ENCODE measurements around the gene AQP1.

AQP1 gene

GRCh38 chr7:30950197-30950596 lies 38.5 kb downstream of the AQP1 start:
- no peak for TF ChIP-seq CTCF (IDR thresholded peaks at IDR 0.05)
- peaks cover 20% of the 10 kb centered on the region for H3K9me3 Mint-ChIP-seq
- no peak overlapping the region for H3K4me3 Mint-ChIP-seq
- H3K27ac Mint-ChIP-seq, result no peak overlapping the region
- DNase-seq, result no peak
- peaks cover 35% of the 10 kb centered on the region for H3K27me3 Mint-ChIP-seq (ENCODE audit: low read depth, poor library complexity)
- H3K4me1 Mint-ChIP-seq, result no peaks in the 10 kb centered on the region
- no peaks in the 10 kb centered on the region for H3K36me3 Mint-ChIP-seq (ENCODE audit: low read depth)

DNA sequence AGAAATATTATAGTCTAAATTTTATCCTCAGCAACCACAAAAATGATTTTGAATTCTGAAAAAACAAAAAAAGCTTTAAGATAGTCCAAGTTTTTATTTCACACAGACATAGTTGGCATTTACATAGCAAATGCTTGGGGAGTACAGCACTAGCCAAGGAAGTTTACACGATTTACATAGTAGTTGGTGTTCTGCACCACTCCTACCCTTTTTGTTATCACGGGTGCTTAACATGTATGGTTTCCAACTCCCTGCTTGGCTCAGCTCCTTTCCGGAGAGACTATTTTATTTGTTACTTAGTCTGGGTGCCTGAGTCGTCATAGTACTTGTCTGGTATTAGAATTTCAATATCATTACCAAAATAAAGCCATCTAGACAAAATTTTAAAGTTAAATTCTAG lies 43.3 kb downstream of the AQP1 start:
- H3K27ac Mint-ChIP-seq, result no peak overlapping the region
- DNase-seq, result no peak
- no peak for TF ChIP-seq CTCF (IDR thresholded peaks at IDR 0.05)
- H3K9me3 Mint-ChIP-seq, result peaks cover 34% of the 10 kb centered on the region
- H3K4me1 Mint-ChIP-seq, result no peaks in the 10 kb centered on the region
- H3K27me3 Mint-ChIP-seq (ENCODE audit: low read depth, poor library complexity), result peaks cover 17% of the 10 kb centered on the region
- no peak overlapping the region for H3K4me3 Mint-ChIP-seq
- no peaks in the 10 kb centered on the region for H3K36me3 Mint-ChIP-seq (ENCODE audit: low read depth)

DNA sequence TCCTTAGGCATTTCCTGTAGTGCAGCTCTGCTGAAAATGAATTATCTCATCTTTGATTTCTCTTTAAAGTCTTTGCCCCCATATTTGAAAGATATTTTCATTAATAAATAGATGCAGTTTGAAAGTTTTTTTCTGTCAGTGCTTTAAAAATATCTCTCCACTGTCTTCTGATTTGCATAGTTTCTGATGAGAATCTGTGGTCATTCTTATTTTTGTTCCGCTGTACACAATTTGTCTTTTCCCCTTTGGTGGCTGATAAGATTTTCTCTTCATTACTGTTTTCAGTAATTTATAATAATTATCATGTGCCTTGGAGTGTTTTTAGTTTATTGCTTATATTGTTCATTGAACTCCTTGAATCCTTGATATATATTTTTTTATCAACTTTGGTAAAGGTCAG lies 45.1 kb downstream of the AQP1 start:
- Mint-ChIP-seq H3K27ac (no peak overlapping the region), H3K36me3 (ENCODE audit: low read depth) (no peaks in the 10 kb centered on the region), H3K27me3 (ENCODE audit: low read depth, poor library complexity) (peaks cover 10% of the 10 kb centered on the region), H3K4me3 (no peak overlapping the region), H3K9me3 (peaks cover 34% of the 10 kb centered on the region), H3K4me1 (no peaks in the 10 kb centered on the region)
- DNase-seq, result no peak
- no peak for TF ChIP-seq CTCF (IDR thresholded peaks at IDR 0.05)

GRCh38 chr7:30963842-30964241 lies 52.2 kb downstream of the AQP1 start, which contains the start of gene GHRHR:
GHRHR (plus strand) TSS chr7:30963953; CDS start chr7:30964069, 116 bp downstream.
- no peak for TF ChIP-seq CTCF (IDR thresholded peaks at IDR 0.05)
- no peak within 1 kb of the TSS for H3K4me3 Mint-ChIP-seq
- H3K27me3 Mint-ChIP-seq (ENCODE audit: low read depth, poor library complexity), result peaks cover 25% of the 10 kb centered on the region
- no peak within 1 kb of the TSS for H3K27ac Mint-ChIP-seq
- no peaks in the 10 kb centered on the region for H3K36me3 Mint-ChIP-seq (ENCODE audit: low read depth)
- no peaks in the 10 kb centered on the region for H3K4me1 Mint-ChIP-seq
- H3K9me3 Mint-ChIP-seq, result no peaks in the 10 kb centered on the region
- DNase-seq, result no peak

GRCh38 chr7:30965372-30965771 lies 53.7 kb downstream of the AQP1 start:
- Mint-ChIP-seq H3K4me3 (no peak overlapping the region), H3K9me3 (no peaks in the 10 kb centered on the region), H3K36me3 (ENCODE audit: low read depth) (no peaks in the 10 kb centered on the region), H3K27ac (no peak overlapping the region), H3K4me1 (no peaks in the 10 kb centered on the region), H3K27me3 (ENCODE audit: low read depth, poor library complexity) (peaks cover 25% of the 10 kb centered on the region)
- TF ChIP-seq CTCF (IDR thresholded peaks at IDR 0.05), result no peak
- no peak for DNase-seq

GRCh38 chr7:30965883-30966282 lies 54.2 kb downstream of the AQP1 start:
- H3K4me3 Mint-ChIP-seq, result no peak overlapping the region
- no peak overlapping the region for H3K27ac Mint-ChIP-seq
- H3K9me3 Mint-ChIP-seq, result no peaks in the 10 kb centered on the region
- DNase-seq, result no peak
- H3K27me3 Mint-ChIP-seq (ENCODE audit: low read depth, poor library complexity), result peaks cover 25% of the 10 kb centered on the region
- H3K4me1 Mint-ChIP-seq, result no peaks in the 10 kb centered on the region
- H3K36me3 Mint-ChIP-seq (ENCODE audit: low read depth), result no peaks in the 10 kb centered on the region
- TF ChIP-seq CTCF (IDR thresholded peaks at IDR 0.05), result no peak
